Testis (tissue), 3 donors: ENCODE data around the gene ZNF521. TPM values are rescaled to one million over a fixed set of nuclear protein-coding genes. Genes with fewer than 3 reads are reported as not detected.

Source experiments
- DNase-seq: peaks from one replicate; pipeline ENCODE4 v3.0.0-alpha.2; 2019
- H3K27ac ChIP-seq, 2 donors: fragments of 200-600 bp; sonication (generic); one replicate each; pipeline ENCODE4 v1.5.1; 2019
- H3K27me3 ChIP-seq: fragments of 200-600 bp; sonication (generic); one replicate; pipeline ENCODE4 v1.5.1; 2019
- H3K36me3 ChIP-seq: fragments of 200-600 bp; sonication (generic); one replicate; pipeline ENCODE4 v1.5.1; 2017; ENCODE audit warnings: low read depth; ENCODE audit errors: missing control alignments
- H3K4me1 ChIP-seq: fragments of 200-600 bp; sonication (generic); one replicate; pipeline ENCODE4 v1.5.1; 2019
- H3K4me3 ChIP-seq, 2 donors: fragments of 200-600 bp; sonication (generic); one replicate each; pipeline ENCODE4 v1.5.1; 2017 to 2019
- H3K9me3 ChIP-seq: fragments of 200-600 bp; sonication (generic); one replicate; pipeline ENCODE4 v1.5.1; 2017
- CTCF ChIP-seq, 3 experiments: fragments of 450-650 bp in 2 of 3; fragments of 200-600 bp in 1 of 3; sonication (generic) in 1 of 3; IDR thresholded peaks; one replicate each; pipeline ENCODE4 v1.5.1; 2016 to 2019; ENCODE audit warnings: antibody characterized with exemption in 3 of 3, mild to moderate bottlenecking in 2 of 3, moderate library complexity in 1 of 3
- POLR2A ChIP-seq: fragments of 450-650 bp; IDR thresholded peaks from one replicate; pipeline ENCODE4 v1.6.1; 2017; ENCODE audit warnings: antibody characterized with exemption, mild to moderate bottlenecking, moderate library complexity
- WGBS, 2 donors: methylation state at CpG; one replicate each; pipeline ENCODE4 v1.1.5; 2018; 5-methylcytosine and 5-hydroxymethylcytosine counted together
- intact Hi-C: fragments of 100-400 bp; cut with DNase I; formaldehyde crosslinking; loops from one replicate; pipeline ENCODE4 v1.15.1; 2023; ENCODE audit warnings: low total_unique reads
- polyA plus RNA-seq: library from polyadenylated mRNA; stranded (reverse); fragments of 350-450 nt; fragmentation: Illumina TruSeq; extraction: RNeasy Lipid Tissue Mini Kit (QIAGEN cat#74804); gene quantifications from one replicate; pipeline ENCODE4 v1.2.3, GENCODE V29; 2014; ENCODE audit warnings: low read depth, low replicate concordance; ENCODE audit not compliant: insufficient read depth
- total RNA-seq, 2 donors: library from RNA; depleted of rRNA; stranded (reverse); fragments of >200 nt; gene quantifications; one replicate each; pipeline ENCODE4 v1.2.3, GENCODE V29; 2016

ZNF521 gene
- total and polyA plus RNA-seq, 3 donors from 2014 or later, result 8.7 to 46.9 (median 34.7) TPM

DNA sequence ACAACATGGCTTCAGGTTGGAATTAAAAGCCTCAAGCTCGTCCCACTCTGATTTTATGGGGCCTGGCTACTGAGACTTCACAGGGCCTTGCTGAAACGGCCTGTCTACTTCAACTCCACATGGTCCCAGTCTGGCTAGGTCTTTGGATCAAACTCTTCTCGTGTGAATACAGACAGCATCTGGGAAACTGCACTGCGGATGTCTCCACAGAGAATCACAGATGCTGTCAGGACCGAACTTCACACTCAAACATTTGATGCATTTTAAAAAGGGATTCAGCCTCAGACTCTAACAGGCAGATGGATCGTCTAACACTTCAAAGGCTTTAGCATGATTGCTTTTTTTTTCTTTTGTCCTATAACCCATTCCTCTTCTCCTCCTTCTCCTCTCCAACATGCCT is 198.5 kb downstream of the ZNF521 start:
- Histone ChIP-seq H3K9me3 (no peaks in the 10 kb centered on the region), H3K27me3 (no peaks in the 10 kb centered on the region), H3K27ac (no peak overlapping the region), H3K36me3 (no peaks in the 10 kb centered on the region), H3K4me1 (no peaks in the 10 kb centered on the region), H3K4me3 (no peak overlapping the region)
- 85 to 89% methylated on average over 6 of the region's 6 CpGs for WGBS, 2 donors
- no peak for DNase-seq
- intact Hi-C loops, result no loop called here
- TF ChIP-seq CTCF (IDR thresholded peaks at IDR 0.05) (no peak), POLR2A (no peak)

GRCh38 chr18:25147877-25148488 is 204.0 kb downstream of the ZNF521 start:
- H3K4me3 ChIP-seq, result no peak overlapping the region
- WGBS, 2 donors, result 95 to 96% methylated on average over 5 of the region's 5 CpGs
- intact Hi-C loops, result no loop called here
- H3K36me3 ChIP-seq, result no peaks in the 10 kb centered on the region
- TF ChIP-seq POLR2A (no peak), CTCF (IDR thresholded peaks at IDR 0.05) (no peak)
- no peak overlapping the region for H3K27ac ChIP-seq
- no peaks in the 10 kb centered on the region for H3K9me3 ChIP-seq
- no peak for DNase-seq
- no peaks in the 10 kb centered on the region for H3K27me3 ChIP-seq
- no peaks in the 10 kb centered on the region for H3K4me1 ChIP-seq

GRCh38 chr18:25146512-25146910 is 205.5 kb downstream of the ZNF521 start:
- H3K4me1 ChIP-seq, result no peaks in the 10 kb centered on the region
- 74 to 88% methylated on average over 2 of the region's 2 CpGs for WGBS, 2 donors
- no peak overlapping the region for H3K27ac ChIP-seq
- no peaks in the 10 kb centered on the region for H3K36me3 ChIP-seq
- H3K9me3 ChIP-seq, result no peaks in the 10 kb centered on the region
- intact Hi-C loops, result no loop called here
- no peak for DNase-seq
- H3K27me3 ChIP-seq, result no peaks in the 10 kb centered on the region
- TF ChIP-seq CTCF (IDR thresholded peaks at IDR 0.05), result no peak
- no peak for TF ChIP-seq POLR2A
- no peak overlapping the region for H3K4me3 ChIP-seq

DNA sequence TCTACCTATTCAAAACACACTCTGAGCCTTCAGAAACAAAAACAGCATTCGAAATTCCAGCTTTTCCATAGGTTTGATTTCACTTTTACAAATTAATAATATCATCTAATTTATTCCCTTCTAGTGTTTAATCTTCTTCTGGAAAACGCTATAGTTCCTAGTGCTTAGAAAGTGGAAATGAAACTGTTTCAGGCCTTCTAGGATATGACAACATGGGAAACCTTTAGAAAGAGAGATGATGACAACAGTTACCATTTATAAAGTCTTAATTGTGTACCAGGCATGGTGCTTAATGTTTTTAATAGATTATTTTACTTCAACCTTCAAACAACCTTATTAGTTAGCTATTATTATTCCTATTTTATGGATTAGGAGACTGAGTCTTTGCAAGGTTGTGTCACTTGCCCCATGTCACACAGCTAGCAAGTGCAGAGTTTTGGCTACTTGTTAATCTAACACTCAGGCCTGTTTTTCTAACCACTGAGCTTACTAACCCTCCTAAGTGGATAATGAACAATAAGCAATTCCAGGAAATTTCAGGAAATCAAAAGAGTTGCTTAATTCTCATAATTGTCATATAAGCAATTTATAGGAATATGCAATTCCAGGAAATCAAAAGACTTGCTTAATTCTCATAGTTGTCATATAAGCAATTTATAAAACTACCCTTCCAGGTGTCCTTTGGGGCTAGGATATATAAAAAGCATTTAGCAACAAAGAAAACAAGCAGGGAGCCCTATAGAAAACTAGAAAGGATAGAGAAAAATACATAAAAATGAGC is 206.0 kb downstream of the ZNF521 start:
- DNase-seq, result no peak
- Histone ChIP-seq H3K4me1 (no peaks in the 10 kb centered on the region), H3K9me3 (no peaks in the 10 kb centered on the region), H3K36me3 (no peaks in the 10 kb centered on the region), H3K27ac (no peak overlapping the region), H3K27me3 (no peaks in the 10 kb centered on the region), H3K4me3 (no peak overlapping the region)
- TF ChIP-seq POLR2A, result no peak
- TF ChIP-seq CTCF (IDR thresholded peaks at IDR 0.05), result no peak
- 87% methylated on average over 2 of the region's 2 CpGs for WGBS, 2 donors
- intact Hi-C loops, result no loop called here
